AG09309 (cell line): ENCODE measurements around the gene PIWIL4.
A peak's percentile ranks its signal among the peaks of the same experiment; 100 is the strongest.
"Not testable (repeated sequence)": the region's sequence is repeated elsewhere in the genome, so short reads cannot be mapped to it uniquely, and the experiment has no call there.

Experiments used
- DNase-seq: peaks from one replicate; pipeline ENCODE4 v3.0.0-alpha.2; 2010; ENCODE audit warnings: low read depth
- H3K4me3 ChIP-seq: 2 replicates; pipeline ENCODE4 v1.5.1; 2011; ENCODE audit warnings: mild to moderate bottlenecking, low read depth, low read length, moderate library complexity; ENCODE audit not compliant: control insufficient read depth
- TF ChIP-seq, protein P1 (sequence below): IDR thresholded peaks from 2 replicates; pipeline ENCODE4 v1.5.1; 2011; ENCODE audit warnings: mild to moderate bottlenecking, low read depth, low read length, inconsistent platforms; ENCODE audit not compliant: insufficient read depth, control insufficient read depth; ENCODE audit errors: missing control alignments

PIWIL4 gene

GRCh38 chr11:94602430-94603372 lies 35.5 kb downstream of the PIWIL4 start:
- no peak for DNase-seq
- TF ChIP-seq, protein P1, sequence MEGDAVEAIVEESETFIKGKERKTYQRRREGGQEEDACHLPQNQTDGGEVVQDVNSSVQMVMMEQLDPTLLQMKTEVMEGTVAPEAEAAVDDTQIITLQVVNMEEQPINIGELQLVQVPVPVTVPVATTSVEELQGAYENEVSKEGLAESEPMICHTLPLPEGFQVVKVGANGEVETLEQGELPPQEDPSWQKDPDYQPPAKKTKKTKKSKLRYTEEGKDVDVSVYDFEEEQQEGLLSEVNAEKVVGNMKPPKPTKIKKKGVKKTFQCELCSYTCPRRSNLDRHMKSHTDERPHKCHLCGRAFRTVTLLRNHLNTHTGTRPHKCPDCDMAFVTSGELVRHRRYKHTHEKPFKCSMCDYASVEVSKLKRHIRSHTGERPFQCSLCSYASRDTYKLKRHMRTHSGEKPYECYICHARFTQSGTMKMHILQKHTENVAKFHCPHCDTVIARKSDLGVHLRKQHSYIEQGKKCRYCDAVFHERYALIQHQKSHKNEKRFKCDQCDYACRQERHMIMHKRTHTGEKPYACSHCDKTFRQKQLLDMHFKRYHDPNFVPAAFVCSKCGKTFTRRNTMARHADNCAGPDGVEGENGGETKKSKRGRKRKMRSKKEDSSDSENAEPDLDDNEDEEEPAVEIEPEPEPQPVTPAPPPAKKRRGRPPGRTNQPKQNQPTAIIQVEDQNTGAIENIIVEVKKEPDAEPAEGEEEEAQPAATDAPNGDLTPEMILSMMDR = no peak

DNA sequence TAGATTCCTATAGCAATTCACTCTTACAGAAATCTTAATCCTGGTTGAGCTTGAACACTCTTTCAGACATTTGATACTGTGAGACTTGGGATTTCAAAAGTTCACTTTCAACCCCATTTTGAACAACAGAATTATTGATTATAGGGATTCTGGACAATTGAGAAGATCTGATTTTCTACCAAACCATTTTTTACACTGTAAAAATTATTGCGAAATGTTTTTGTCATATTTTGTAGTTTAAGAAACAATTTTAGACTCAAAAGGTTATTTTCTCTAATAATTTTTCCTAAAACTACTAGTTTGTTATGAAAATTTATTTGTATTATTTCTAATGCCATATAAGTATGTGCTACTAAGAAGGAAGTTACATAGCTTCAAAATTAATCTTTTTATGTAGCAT lies 36.4 kb downstream of the PIWIL4 start:
- no peak for DNase-seq
- TF ChIP-seq, protein P1 = no peak
- H3K4me3 ChIP-seq = no peak overlapping the region

More at GRCh38 chr11:94602430-94603372, 35.5 kb downstream of the PIWIL4 start:
- no peak overlapping the region for H3K4me3 ChIP-seq

DNA sequence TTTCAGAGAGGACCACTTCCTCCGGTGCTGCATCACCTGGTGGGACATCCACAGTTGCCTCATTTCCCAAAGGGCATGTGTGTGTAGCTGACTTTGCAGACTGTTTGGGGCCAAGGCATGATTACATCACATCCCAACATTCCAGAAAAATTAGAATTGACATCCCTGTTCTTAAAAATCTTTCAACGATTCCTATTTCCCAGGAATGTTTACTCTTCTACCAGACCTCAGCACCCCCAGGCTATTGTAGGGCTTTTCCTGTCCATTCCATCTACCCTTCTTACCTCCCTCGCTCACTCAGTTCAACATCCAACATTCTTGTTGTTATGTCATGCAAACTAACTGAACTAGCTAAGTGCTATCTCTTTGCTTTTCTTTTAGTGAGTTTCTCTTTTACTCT lies 37.3 kb downstream of the PIWIL4 start:
- DNase-seq = no peak
- H3K4me3 ChIP-seq = no peak overlapping the region
- TF ChIP-seq, protein P1 = no peak

DNA sequence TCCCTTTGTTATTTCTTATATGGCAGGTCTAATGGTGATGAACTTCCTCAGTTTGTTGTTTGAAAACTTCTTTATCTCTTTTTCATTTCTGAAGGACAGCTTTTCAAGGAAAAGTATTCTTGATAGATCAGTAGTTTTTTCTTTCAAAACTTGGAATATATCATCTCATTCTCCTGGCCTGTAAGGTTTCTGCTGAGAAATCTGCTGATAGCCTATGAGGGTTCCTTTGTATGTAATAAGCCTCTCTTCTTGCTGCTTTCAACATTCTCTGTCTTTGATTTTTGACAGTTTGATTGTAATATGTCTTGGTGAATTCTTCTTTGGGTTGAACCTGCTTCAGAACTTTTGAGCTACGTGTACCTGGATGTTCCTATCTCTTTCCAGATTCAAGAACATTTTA lies 46.0 kb downstream of the PIWIL4 start:
- TF ChIP-seq, protein P1 = no peak
- DNase-seq = no peak
- H3K4me3 ChIP-seq = no peak overlapping the region

DNA sequence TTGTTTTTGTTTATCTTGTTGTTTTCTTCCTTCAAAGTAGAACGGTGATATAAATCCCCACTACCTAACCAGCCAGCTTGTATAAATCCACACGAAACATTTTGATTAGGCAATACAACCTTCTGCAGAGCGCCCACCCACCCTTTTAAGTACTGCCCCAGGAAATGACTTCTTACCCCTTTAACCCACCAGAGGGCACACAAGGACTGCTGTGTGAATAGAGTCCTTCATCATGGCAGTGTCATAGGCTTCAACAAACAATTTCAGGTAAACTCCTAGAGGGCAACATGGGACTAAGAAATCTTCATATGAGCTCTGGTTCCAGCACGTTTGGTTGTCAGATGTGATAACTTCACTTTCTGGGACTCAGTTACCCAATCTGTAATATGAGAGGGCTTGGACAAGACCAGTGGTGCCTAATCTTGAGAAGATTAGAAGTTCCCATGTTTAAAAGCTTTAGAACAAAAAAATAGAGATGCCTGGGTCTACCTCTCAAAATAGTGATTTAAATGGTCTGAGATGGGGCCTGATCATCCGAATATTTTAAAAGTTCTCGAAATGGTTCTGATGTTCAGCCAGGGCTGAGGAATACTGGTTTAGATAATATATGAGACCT lies 56.1 kb downstream of the PIWIL4 start:
- H3K4me3 ChIP-seq = no peak overlapping the region
- TF ChIP-seq, protein P1 = peak; percentile 86
- peak; percentile 57 for DNase-seq

GRCh38 chr11:94625422-94625821 lies 58.3 kb downstream of the PIWIL4 start:
- H3K4me3 ChIP-seq, DNase-seq: not testable (repeated sequence)

- DNase-seq, H3K4me3 ChIP-seq: not testable (repeated sequence)
Observed at GRCh38 chr11:94627003-94627560, 59.9 kb downstream of the PIWIL4 start.
